ENCODE measurements around the gene ST3GAL4. TPM values are rescaled to one million over a fixed set of nuclear protein-coding genes. Genes with fewer than 3 reads are reported as not detected.

ST3GAL4 gene
- polyA plus RNA-seq, 1 donor = 20.4 TPM

- no CpG with 5 or more reads among the region's 8 CpGs for WGBS (ENCODE audit: insufficient coverage, low lambda C conversion rate)
Measured at GRCh38 chr11:126461096-126461440, 105.6 kb downstream of the ST3GAL4 start.

GRCh38 chr11:126461996-126462395 lies 106.5 kb downstream of the ST3GAL4 start:
- WGBS (ENCODE audit: insufficient coverage, low lambda C conversion rate) = no CpG with 5 or more reads among the region's 6 CpGs

More at GRCh38 chr11:126461096-126461440, 105.6 kb downstream of the ST3GAL4 start:
- H3K36me3 ChIP-seq (ENCODE audit: control insufficient read depth, insufficient read depth, low read length) = no peaks in the 10 kb centered on the region
- peaks cover 33% of the 10 kb centered on the region for H3K27me3 ChIP-seq (ENCODE audit: control insufficient read depth, insufficient read depth, low read length)
- H3K9me3 ChIP-seq (ENCODE audit: control insufficient read depth, low read depth, low read length) = no peaks in the 10 kb centered on the region
- no peak for DNase-seq
- H3K4me1 ChIP-seq (ENCODE audit: control insufficient read depth, insufficient read depth, low read length) = no peaks in the 10 kb centered on the region
- no peak overlapping the region for H3K4me3 ChIP-seq (ENCODE audit: low read length)
- H3K27ac ChIP-seq (ENCODE audit: low read length) = no peak overlapping the region

GRCh38 chr11:126462422-126462821 lies 106.9 kb downstream of the ST3GAL4 start:
- H3K4me1 ChIP-seq (ENCODE audit: control insufficient read depth, insufficient read depth, low read length) = no peaks in the 10 kb centered on the region
- no peak overlapping the region for H3K4me3 ChIP-seq (ENCODE audit: low read length)
- WGBS (ENCODE audit: insufficient coverage, low lambda C conversion rate) = 100% methylated on average over 3 of the region's 7 CpGs
- DNase-seq = no peak
- H3K27ac ChIP-seq (ENCODE audit: low read length) = no peak overlapping the region
- H3K27me3 ChIP-seq (ENCODE audit: control insufficient read depth, insufficient read depth, low read length) = peaks cover 30% of the 10 kb centered on the region
- no peaks in the 10 kb centered on the region for H3K36me3 ChIP-seq (ENCODE audit: control insufficient read depth, insufficient read depth, low read length)
- H3K9me3 ChIP-seq (ENCODE audit: control insufficient read depth, low read depth, low read length) = no peaks in the 10 kb centered on the region

More at GRCh38 chr11:126461996-126462395, 106.5 kb downstream of the ST3GAL4 start:
- no peak overlapping the region for H3K27ac ChIP-seq (ENCODE audit: low read length)
- no peaks in the 10 kb centered on the region for H3K9me3 ChIP-seq (ENCODE audit: control insufficient read depth, low read depth, low read length)
- H3K4me3 ChIP-seq (ENCODE audit: low read length) = no peak overlapping the region
- peaks cover 30% of the 10 kb centered on the region for H3K27me3 ChIP-seq (ENCODE audit: control insufficient read depth, insufficient read depth, low read length)
- no peaks in the 10 kb centered on the region for H3K4me1 ChIP-seq (ENCODE audit: control insufficient read depth, insufficient read depth, low read length)
- no peak for DNase-seq
- no peaks in the 10 kb centered on the region for H3K36me3 ChIP-seq (ENCODE audit: control insufficient read depth, insufficient read depth, low read length)

Other genes with a start within 250 kb of the ST3GAL4 start
- gene RPUSD4, start 144.0 kb upstream of the ST3GAL4 start, polyA plus RNA-seq = 38.8 TPM
- gene FAM118B, start 143.9 kb upstream of the ST3GAL4 start, polyA plus RNA-seq = 26.8 TPM
- 74.8 TPM for gene SRPRA, start 86.8 kb upstream of the ST3GAL4 start, polyA plus RNA-seq
- 39.4 TPM for gene FOXRED1, start 86.5 kb upstream of the ST3GAL4 start, polyA plus RNA-seq
- 13.2 TPM for gene TIRAP, start 72.6 kb upstream of the ST3GAL4 start, polyA plus RNA-seq
- gene DCPS, start 51.6 kb upstream of the ST3GAL4 start, polyA plus RNA-seq = 10.6 TPM

Measured in large intestine (tissue), 3 donors.